Keratinocyte (primary cell): ENCODE measurements around the gene VCAN. TPM values are rescaled to one million over a fixed set of nuclear protein-coding genes. Genes with fewer than 3 reads are reported as not detected.
"Not testable (repeated sequence)": the region's sequence is repeated elsewhere in the genome, so short reads cannot be mapped to it uniquely, and the experiment has no call there.

Experiments
- DNase-seq: peaks from one replicate; pipeline ENCODE4 v3.0.0-alpha.2; 2011; ENCODE audit warnings: low read depth, missing footprints, low spot score
- FAIRE-seq: peaks from 2 replicates; lab custom pipeline; 2011; peaks lifted over from hg19 to GRCh38; lab: Jason Lieb, UNC
- H2AFZ ChIP-seq: 2 replicates; pipeline ENCODE4 v1.6.0; 2012; ENCODE audit warnings: low read length, control low read depth, inconsistent platforms; ENCODE audit not compliant: control insufficient read depth
- H3K27ac ChIP-seq: 2 replicates; pipeline ENCODE4 v1.5.1; 2011; ENCODE audit warnings: low read length; ENCODE audit not compliant: control insufficient read depth, insufficient read depth
- H3K27me3 ChIP-seq: 3 replicates; pipeline ENCODE4 v1.6.0; 2011; ENCODE audit warnings: low read length; ENCODE audit not compliant: control insufficient read depth, insufficient read depth; ENCODE audit errors: extremely low read depth
- H3K36me3 ChIP-seq, 2 experiments: 2 replicates in 1 of 2; 3 replicates in 1 of 2; pipeline ENCODE4 v1.5.1; 2011; ENCODE audit warnings: low read length in 2 of 2, mild to moderate bottlenecking in 1 of 2; ENCODE audit not compliant: control insufficient read depth in 2 of 2, insufficient read depth in 2 of 2; ENCODE audit errors: extremely low read depth in 1 of 2
- H3K4me1 ChIP-seq: 3 replicates; pipeline ENCODE4 v1.5.1; 2011; ENCODE audit warnings: low read length; ENCODE audit not compliant: control insufficient read depth, insufficient read depth; ENCODE audit errors: extremely low read depth
- H3K4me2 ChIP-seq: 3 replicates; pipeline ENCODE4 v1.6.0; 2011; ENCODE audit warnings: low read depth, low read length; ENCODE audit not compliant: control insufficient read depth, insufficient read depth; ENCODE audit errors: extremely low read depth
- H3K4me3 ChIP-seq, 3 experiments: fragments of 200-600 bp in 1 of 3; sonication (generic) in 1 of 3; 2 replicates in 2 of 3; 3 replicates in 1 of 3; pipeline ENCODE4 v1.5.1; 2011 to 2016; ENCODE audit warnings: low read length in 3 of 3, mild to moderate bottlenecking in 3 of 3, control low read depth in 2 of 3, inconsistent platforms in 1 of 3, low read depth in 1 of 3, mixed read lengths in 1 of 3, mixed run types in 1 of 3, moderate library complexity in 1 of 3; ENCODE audit not compliant: control insufficient read depth in 2 of 3, insufficient read depth in 2 of 3; ENCODE audit errors: extremely low read depth in 1 of 3
- H3K79me2 ChIP-seq: 2 replicates; pipeline ENCODE4 v1.6.0; 2012; ENCODE audit warnings: low read length; ENCODE audit not compliant: control insufficient read depth, insufficient read depth
- H3K9ac ChIP-seq: 3 replicates; pipeline ENCODE4 v1.6.0; 2011; ENCODE audit warnings: low read length; ENCODE audit not compliant: control insufficient read depth, insufficient read depth; ENCODE audit errors: extremely low read depth
- H3K9me1 ChIP-seq: 3 replicates; pipeline ENCODE4 v1.6.0; 2011; ENCODE audit warnings: low read length; ENCODE audit not compliant: control insufficient read depth, insufficient read depth; ENCODE audit errors: extremely low read depth
- H3K9me3 ChIP-seq: 2 replicates; pipeline ENCODE4 v1.5.1; 2012; ENCODE audit warnings: low read depth, low read length; ENCODE audit not compliant: control insufficient read depth
- H4K20me1 ChIP-seq: 3 replicates; pipeline ENCODE4 v1.6.0; 2011; ENCODE audit warnings: low read length; ENCODE audit not compliant: control insufficient read depth, insufficient read depth; ENCODE audit errors: extremely low read depth
- CTCF ChIP-seq, 3 experiments: IDR thresholded peaks in 1 of 3; conservative IDR thresholded peaks in 1 of 3; optimal IDR thresholded peaks in 1 of 3; 2 replicates in 2 of 3; 3 replicates in 1 of 3; pipeline versions ENCODE3 to v1.5.1; 2011; ENCODE audit warnings: low read length in 3 of 3, mild to moderate bottlenecking in 3 of 3, moderate library complexity in 2 of 3, control low read depth in 1 of 3, inconsistent platforms in 1 of 3; ENCODE audit not compliant: insufficient read depth in 2 of 3; ENCODE audit errors: extremely low read depth in 1 of 3
- EZH2 ChIP-seq: IDR thresholded peaks from one replicate; pipeline ENCODE4 v1.6.1; 2012; ENCODE audit warnings: inconsistent platforms, mild to moderate bottlenecking, low read length, moderate library complexity
- dilution Hi-C: fragments of 300-500 bp; cut with MboI; formaldehyde crosslinking; loops from one replicate; pipeline ENCODE4 v1.7.0; 2020; ENCODE audit warnings: low sequenced_read_pairs; ENCODE audit not compliant: extremely low pct_ligation_motif_present
- polyA plus RNA-seq, 5 experiments: library from polyadenylated mRNA; depleted of rRNA in 3 of 5; stranded (reverse) in 3 of 5; stranded (forward) in 1 of 5; unstranded in 1 of 5; fragments of >200 nt; gene quantifications; 1 replicate in 1 of 5; 2 replicates in 3 of 5; 3 replicates in 1 of 5; pipeline versions ENCODE4 v1.2.1 to v1.2.3, GENCODE V29; 2011 to 2012; ENCODE audit warnings: missing spikeins in 2 of 5, low read depth in 1 of 5, low replicate concordance in 1 of 5

VCAN gene
- polyA plus RNA-seq, 1 donor (not counting 4 experiments of a cell fraction or from before 2014, with no cell fraction given), result 1.9 TPM

DNA sequence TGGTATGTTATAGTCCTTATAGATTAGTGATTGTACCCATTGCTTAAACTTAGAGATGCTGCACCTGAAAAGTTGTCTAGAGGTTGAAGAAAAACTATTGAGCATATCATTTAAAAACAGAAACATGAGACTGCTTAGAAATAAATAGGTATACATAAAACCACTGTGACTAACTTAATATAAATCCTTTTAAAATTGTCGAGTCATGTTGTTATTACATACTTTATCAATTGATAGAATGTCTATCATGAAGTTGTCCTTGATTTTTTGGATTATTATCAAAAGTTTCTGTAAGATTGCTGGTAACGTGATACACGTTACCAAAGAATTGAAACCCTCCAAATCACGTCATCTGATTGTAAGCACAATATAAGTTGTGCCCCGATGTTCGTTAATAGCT is 35.3 kb upstream of the VCAN start:
- Histone ChIP-seq H3K27me3 (no peaks in the 10 kb centered on the region), H4K20me1 (no peaks in the 10 kb centered on the region), H3K27ac (no peak overlapping the region), H3K4me1 (no peaks in the 10 kb centered on the region), H3K79me2 (no peaks in the 10 kb centered on the region), H3K4me2 (no peak overlapping the region), H3K36me3 (no peaks in the 10 kb centered on the region), H2AFZ (no peak overlapping the region), H3K9ac (no peak overlapping the region), H3K4me3 (no peak overlapping the region), H3K9me1 (no peaks in the 10 kb centered on the region), H3K9me3 (no peaks in the 10 kb centered on the region)
- dilution Hi-C loops, result no loop called here
- no peak for TF ChIP-seq CTCF (optimal IDR thresholded peaks at IDR 0.05 in 1 of 3, IDR thresholded peaks at IDR 0.05 in 1 of 3, conservative IDR thresholded peaks at IDR 0.05 in 1 of 3; ENCODE audit: extremely low read depth in 1 of 3, insufficient read depth in 2 of 3, low read length in 3 of 3)
- no peak for TF ChIP-seq EZH2
- DNase-seq, result no peak
- FAIRE-seq, result no peak

DNA sequence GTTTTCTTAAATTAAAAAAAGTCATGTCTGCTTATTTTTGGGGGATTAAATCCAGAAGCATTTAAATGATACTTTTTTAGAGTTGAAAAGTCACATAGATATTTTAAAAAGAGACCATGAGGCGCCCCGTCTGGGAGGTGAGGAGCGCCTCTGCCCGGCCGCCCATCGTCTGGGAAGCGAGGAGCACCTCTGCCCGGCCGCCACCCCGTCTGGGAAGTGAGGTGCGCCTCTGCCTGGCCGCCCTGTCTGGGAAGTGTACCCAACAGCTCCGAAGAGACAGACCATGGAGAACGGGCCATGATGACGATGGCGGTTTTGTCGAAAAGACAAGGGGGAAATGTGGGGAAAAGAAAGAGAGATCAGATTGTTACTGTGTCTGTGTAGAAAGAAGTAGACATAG is 33.8 kb upstream of the VCAN start:
- not testable (repeated sequence) for H3K4me1 ChIP-seq, H2AFZ ChIP-seq, FAIRE-seq

DNA sequence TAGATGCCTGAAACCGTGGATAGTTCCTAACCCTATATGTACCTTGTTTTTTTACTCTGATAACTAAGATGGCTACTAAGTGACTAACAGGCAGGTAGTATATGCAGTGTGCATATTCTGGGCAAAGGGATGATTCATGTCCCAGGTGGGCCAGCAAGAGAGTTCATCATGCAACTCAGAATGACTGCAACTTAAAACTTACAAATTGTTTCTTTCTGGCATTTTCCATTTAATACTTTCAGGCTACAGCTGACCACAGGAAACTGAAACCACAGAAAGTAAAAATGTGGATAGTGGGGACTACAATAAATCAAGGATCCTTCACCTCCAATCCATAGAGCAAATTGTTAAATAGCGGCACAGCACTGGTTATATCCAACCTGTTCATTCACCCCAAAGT is 30.7 kb upstream of the VCAN start:
- FAIRE-seq, result no peak
- DNase-seq, result no peak
- H3K9me1 ChIP-seq, result no peaks in the 10 kb centered on the region
- no peaks in the 10 kb centered on the region for H3K36me3 ChIP-seq
- H3K4me3 ChIP-seq, result no peak overlapping the region
- no peak overlapping the region for H3K27ac ChIP-seq
- TF ChIP-seq CTCF (optimal IDR thresholded peaks at IDR 0.05 in 1 of 3, IDR thresholded peaks at IDR 0.05 in 1 of 3, conservative IDR thresholded peaks at IDR 0.05 in 1 of 3; ENCODE audit: extremely low read depth in 1 of 3, insufficient read depth in 2 of 3, low read length in 3 of 3), result no peak
- no peak for TF ChIP-seq EZH2
- H3K4me1 ChIP-seq, result no peaks in the 10 kb centered on the region
- dilution Hi-C loops, result no loop called here
- H3K27me3 ChIP-seq, result no peaks in the 10 kb centered on the region
- H3K4me2 ChIP-seq, result no peak overlapping the region
- no peaks in the 10 kb centered on the region for H3K79me2 ChIP-seq
- no peak overlapping the region for H2AFZ ChIP-seq
- no peak overlapping the region for H3K9ac ChIP-seq
- H4K20me1 ChIP-seq, result no peaks in the 10 kb centered on the region
- no peaks in the 10 kb centered on the region for H3K9me3 ChIP-seq

More for the DNA sequence above, 33.8 kb upstream of the VCAN start:
- H3K79me2 ChIP-seq, H3K9me1 ChIP-seq, H3K27me3 ChIP-seq, H3K4me3 ChIP-seq, DNase-seq, H4K20me1 ChIP-seq, H3K36me3 ChIP-seq, dilution Hi-C loops, H3K27ac ChIP-seq, H3K9me3 ChIP-seq, H3K9ac ChIP-seq, H3K4me2 ChIP-seq: not testable (repeated sequence)
